Measurements from ENCODE around the gene SLC25A44.

DNA sequence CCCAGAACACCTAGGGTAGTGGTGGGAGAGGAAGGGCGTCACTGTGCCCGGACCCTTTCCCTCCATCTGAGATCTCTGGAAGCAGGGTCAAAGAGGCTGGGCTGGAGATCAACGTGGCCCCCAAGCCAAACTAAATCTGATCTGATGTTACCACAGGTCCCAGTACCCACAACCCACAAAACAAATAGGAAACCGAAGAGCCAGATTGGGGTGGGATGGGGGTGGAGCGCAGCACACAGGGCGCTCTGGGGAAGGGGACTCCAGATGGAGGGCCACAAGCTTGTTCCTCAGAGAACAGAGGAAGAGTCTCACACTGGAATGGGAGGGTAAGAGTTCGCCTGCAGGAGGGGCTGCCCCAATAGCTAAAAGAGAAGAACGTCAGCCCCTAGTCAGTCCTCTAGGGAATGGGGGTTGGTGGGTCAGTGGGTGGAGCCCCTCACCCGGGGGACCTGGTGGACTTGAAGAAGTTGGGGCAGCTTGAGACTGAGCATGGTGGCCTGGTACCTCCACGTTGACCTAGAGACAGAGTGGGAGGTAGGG is 52.4 kb downstream of the SLC25A44 start:
- no peak for TF ChIP-seq EZH2phosphoT487 (IDR thresholded peaks at IDR 0.05; ENCODE audit: insufficient read depth, low read depth)
- TF ChIP-seq EZH2 (IDR thresholded peaks at IDR 0.05; ENCODE audit: insufficient read depth, poor library complexity, severe bottlenecking) = no peak
